ENCODE data around the gene SARDH. TPM values are rescaled to one million over a fixed set of nuclear protein-coding genes. Genes with fewer than 3 reads are reported as not detected.
A peak's percentile ranks its signal among the peaks of the same experiment; 100 is the strongest.

The SARDH gene
- total and polyA plus RNA-seq, 8 donors = 3.9 to 13.9 (median 9.9) TPM

DNA sequence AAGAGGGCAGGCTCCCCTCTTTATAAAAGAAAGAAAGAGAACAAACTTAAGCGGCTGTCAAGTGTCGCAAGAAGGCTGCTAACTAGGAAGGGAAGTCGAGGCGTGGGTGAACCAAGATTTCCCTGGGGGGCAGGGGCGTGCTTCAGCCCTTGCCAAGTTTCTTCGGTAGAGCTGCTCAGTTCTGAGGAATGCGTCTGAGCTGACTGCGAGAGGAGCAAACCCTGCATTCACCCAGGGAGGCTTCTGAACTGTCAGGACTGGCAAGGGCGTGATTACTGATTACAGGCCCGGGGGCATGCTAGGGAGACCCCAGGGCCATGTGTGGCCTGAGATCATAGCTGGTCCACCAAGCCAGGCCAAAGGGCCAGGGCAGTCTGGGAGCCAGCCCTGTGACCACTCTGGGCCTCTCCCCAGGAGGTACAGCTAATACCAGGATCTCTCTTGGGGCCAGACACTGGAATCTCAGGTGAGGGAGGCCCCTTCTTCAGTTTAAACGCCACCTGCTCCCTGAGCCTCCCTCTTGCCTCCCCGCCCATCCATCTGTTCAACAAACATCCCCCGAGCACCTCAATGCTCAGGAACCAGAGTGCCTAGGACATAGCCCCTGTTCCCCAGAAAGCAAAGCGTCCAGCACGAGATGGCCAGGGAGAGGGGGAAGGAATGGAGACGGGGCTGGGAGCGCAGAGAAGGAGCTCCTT, 30.9 kb downstream of the SARDH start:
- intact Hi-C loops (cut with DNase I) = no loop called here

GRCh38 chr9:133706307-133707050, 31.7 kb downstream of the SARDH start:
- ATAC-seq = no peak
- no peak overlapping the region for H3K27ac ChIP-seq
- intact Hi-C loops (cut with DNase I) = no loop called here
- H3K36me3 ChIP-seq = no peaks in the 10 kb centered on the region
- no peak for DNase-seq
- peaks cover 0 to 27% of the 10 kb centered on the region in 2 donors for H3K27me3 ChIP-seq
- peaks cover 6 to 11% of the 10 kb centered on the region in 2 donors for H3K4me1 ChIP-seq
- H3K4me3 ChIP-seq = no peak overlapping the region
- H3K9me3 ChIP-seq = no peaks in the 10 kb centered on the region
- TF ChIP-seq CTCF (IDR thresholded peaks at IDR 0.05) = no peak

More for the DNA sequence above, 30.9 kb downstream of the SARDH start:
- Histone ChIP-seq H3K4me3 (no peak overlapping the region), H3K36me3 (no peaks in the 10 kb centered on the region), H3K27me3 (peaks cover 0 to 20% of the 10 kb centered on the region in 2 donors), H3K4me1 (peaks cover 9 to 11% of the 10 kb centered on the region in 2 donors), H3K27ac (no peak overlapping the region), H3K9me3 (no peaks in the 10 kb centered on the region)
- ATAC-seq = no peak
- TF ChIP-seq CTCF (IDR thresholded peaks at IDR 0.05) = no peak
- peak in 1 of 4 donors; percentile 34 for DNase-seq

DNA sequence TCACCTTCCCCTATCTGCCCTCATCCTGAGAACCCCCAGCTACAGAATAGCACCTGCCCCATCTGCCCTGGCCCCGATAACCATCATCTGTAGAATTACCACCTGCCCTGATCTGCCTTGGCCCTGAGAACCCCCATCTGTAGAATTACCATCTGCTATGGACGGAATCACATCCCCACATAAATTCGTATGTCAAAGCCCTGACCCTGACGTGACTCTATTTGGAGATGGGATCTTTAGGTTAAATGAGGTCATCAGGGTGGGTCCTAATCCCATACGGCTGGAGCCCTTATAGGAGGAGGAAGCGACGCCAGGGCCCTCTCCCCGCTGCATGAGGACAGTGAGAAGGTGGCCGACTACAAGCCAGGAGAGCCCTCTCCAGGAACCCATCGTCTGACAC, 32.6 kb downstream of the SARDH start:
- ATAC-seq = no peak
- no peak overlapping the region for H3K27ac ChIP-seq
- H3K9me3 ChIP-seq = no peaks in the 10 kb centered on the region
- peaks cover 0 to 35% of the 10 kb centered on the region in 2 donors for H3K27me3 ChIP-seq
- no peak overlapping the region for H3K4me3 ChIP-seq
- intact Hi-C loops (cut with DNase I) = no loop called here
- no peak for TF ChIP-seq CTCF (IDR thresholded peaks at IDR 0.05)
- DNase-seq = no peak
- peaks cover 6 to 19% of the 10 kb centered on the region in 2 donors for H3K4me1 ChIP-seq
- no peaks in the 10 kb centered on the region for H3K36me3 ChIP-seq

DNA sequence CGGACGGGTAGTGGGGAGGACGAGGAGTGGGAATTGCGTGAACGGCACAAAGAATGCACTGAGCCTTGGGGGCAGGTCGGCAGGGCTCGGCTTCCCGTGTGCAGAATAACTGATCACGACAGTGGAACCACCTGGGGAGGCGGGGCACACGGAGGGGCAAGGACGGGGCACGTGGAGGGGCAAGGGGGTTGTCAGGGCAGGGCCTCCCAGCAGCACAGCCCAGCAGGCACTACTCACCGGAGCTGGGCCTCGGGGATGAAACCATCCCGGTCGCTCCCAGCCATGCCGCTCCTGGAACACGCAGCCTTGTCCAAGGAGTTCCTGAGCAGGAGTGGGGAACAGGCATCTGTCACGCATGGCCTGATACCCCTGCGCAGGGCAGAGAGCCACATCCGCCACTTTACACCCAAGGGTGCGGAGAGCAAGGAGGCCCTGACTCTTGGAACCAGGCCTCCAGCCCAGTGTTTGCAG, 33.4 kb downstream of the SARDH start:
- ATAC-seq = no peak
- H3K9me3 ChIP-seq = no peaks in the 10 kb centered on the region
- no peaks in the 10 kb centered on the region for H3K36me3 ChIP-seq
- peaks cover 0 to 35% of the 10 kb centered on the region in 2 donors for H3K27me3 ChIP-seq
- intact Hi-C loops (cut with DNase I) = no loop called here
- peaks cover 6 to 19% of the 10 kb centered on the region in 2 donors for H3K4me1 ChIP-seq
- no peak overlapping the region for H3K27ac ChIP-seq
- no peak for TF ChIP-seq CTCF (IDR thresholded peaks at IDR 0.05)
- H3K4me3 ChIP-seq = no peak overlapping the region
- DNase-seq = peak in 1 of 4 donors; percentile 70
